H1 (cell line): Measurements from ENCODE around the gene ITIH1. TPM values are rescaled to one million over a fixed set of nuclear protein-coding genes. Genes with fewer than 3 reads are reported as not detected.

Source experiments
- CTCF ChIA-PET: fragments of 300-600 bp; sonication (Branson Sonifier 250); formaldehyde crosslinking; loops from one replicate; lab custom pipeline; 2021; ENCODE audit not compliant: partially characterized antibody; lab: Charles Lee
- POLR2A ChIA-PET: fragments of 300-600 bp; sonication (Branson Sonifier 250); formaldehyde crosslinking; loops from one replicate; lab custom pipeline; 2021; ENCODE audit warnings: inconsistent platforms; ENCODE audit not compliant: partially characterized antibody; lab: Charles Lee
- DNase-seq, 2 experiments: peaks; one replicate each; pipeline versions ENCODE4 v3.0.0 to v3.0.0-alpha.2; 2010 to 2022; ENCODE audit warnings: low spot score in 2 of 2, low read depth in 1 of 2, mixed read lengths in 1 of 2
- FAIRE-seq: peaks from 2 replicates; lab custom pipeline; 2011; peaks lifted over from hg19 to GRCh38; lab: Jason Lieb, UNC
- H2AFZ ChIP-seq: 2 replicates; pipeline ENCODE4 v1.8.1; 2012; ENCODE audit warnings: low read length, inconsistent platforms
- H2AK5ac ChIP-seq: 2 replicates; pipeline ENCODE4 v1.6.1; 2013; ENCODE audit warnings: low read depth, low read length
- H2BK120ac ChIP-seq: replicated peaks from 2 replicates; pipeline ENCODE3; 2013; ENCODE audit warnings: low read depth, low read length, inconsistent platforms
- H2BK12ac ChIP-seq: 2 replicates; pipeline ENCODE4 v1.6.1; 2013; ENCODE audit warnings: low read depth, low read length
- H2BK15ac ChIP-seq: 2 replicates; pipeline ENCODE4 v1.6.1; 2013; ENCODE audit warnings: low read length
- H2BK20ac ChIP-seq: 2 replicates; pipeline ENCODE4 v1.6.1; 2013; ENCODE audit warnings: low read length
- H2BK5ac ChIP-seq: 2 replicates; pipeline ENCODE4 v1.6.1; 2013; ENCODE audit warnings: low read depth, low read length
- H3K14ac ChIP-seq: 2 replicates; pipeline ENCODE4 v1.6.1; 2013; ENCODE audit warnings: inconsistent platforms; ENCODE audit not compliant: insufficient read length
- H3K18ac ChIP-seq: 2 replicates; pipeline ENCODE4 v1.6.1; 2013; ENCODE audit warnings: low read length; ENCODE audit errors: extremely low read depth
- H3K23ac ChIP-seq: 2 replicates; pipeline ENCODE4 v1.6.1; 2013; ENCODE audit warnings: inconsistent platforms; ENCODE audit not compliant: insufficient read length
- H3K23me2 ChIP-seq: 2 replicates; pipeline ENCODE4 v1.6.1; 2013; ENCODE audit warnings: low read depth, low read length
- H3K27ac ChIP-seq: 2 replicates; pipeline ENCODE4 v1.6.1; 2011; ENCODE audit warnings: low read depth, low read length, inconsistent platforms
- H3K27me3 ChIP-seq, 4 experiments: replicated peaks in 1 of 4; 1 replicate in 1 of 4; 2 replicates in 3 of 4; pipeline versions ENCODE4 v1.6.1 to v1.8.1; 2011 to 2013; ENCODE audit warnings: low read length in 3 of 4, mild to moderate bottlenecking in 3 of 4, inconsistent platforms in 2 of 4, mixed read lengths in 2 of 4, moderate library complexity in 1 of 4; ENCODE audit not compliant: control insufficient read depth in 3 of 4, insufficient read depth in 3 of 4; ENCODE audit errors: extremely low read depth in 1 of 4
- H3K36me3 ChIP-seq, 4 experiments: 2 replicates each; pipeline versions ENCODE4 v1.6.1 to v1.8.1; 2011 to 2013; ENCODE audit warnings: mild to moderate bottlenecking in 4 of 4, low read length in 3 of 4, moderate library complexity in 2 of 4, control low read depth in 1 of 4, inconsistent platforms in 1 of 4; ENCODE audit not compliant: insufficient read depth in 4 of 4, control insufficient read depth in 2 of 4
- H3K4ac ChIP-seq: replicated peaks from 2 replicates; pipeline ENCODE3; 2013; ENCODE audit warnings: low read length, low read depth, mixed read lengths, inconsistent platforms; ENCODE audit not compliant: insufficient read length
- H3K4me1 ChIP-seq, 4 experiments: replicated peaks in 1 of 4; 1 replicate in 1 of 4; 2 replicates in 3 of 4; pipeline versions ENCODE4 v1.6.1 to v1.8.1; 2011 to 2013; ENCODE audit warnings: low read length in 3 of 4, inconsistent platforms in 2 of 4, mixed read lengths in 1 of 4; ENCODE audit not compliant: insufficient read depth in 4 of 4, control insufficient read depth in 3 of 4
- H3K4me2 ChIP-seq, 2 experiments: 2 replicates each; pipeline versions ENCODE4 v1.6.1 to v1.8.1; 2011 to 2013; ENCODE audit warnings: low read depth in 2 of 2, low read length in 2 of 2, control low read depth in 1 of 2, inconsistent platforms in 1 of 2, mild to moderate bottlenecking in 1 of 2; ENCODE audit not compliant: insufficient read depth in 1 of 2
- H3K4me3 ChIP-seq, 4 experiments: fragments of 200-600, 300-600 bp in 1 of 4; sonication (generic), shearing (Covaris generic), sonication (Bioruptor Twin) in 1 of 4; 2 replicates each; pipeline versions ENCODE4 v1.5.1 to v1.8.1; 2011 to 2016; ENCODE audit warnings: low read length in 4 of 4, low read depth in 3 of 4, control low read depth in 2 of 4, inconsistent platforms in 2 of 4, mild to moderate bottlenecking in 2 of 4, mixed read lengths in 1 of 4, moderate library complexity in 1 of 4; ENCODE audit not compliant: insufficient read depth in 2 of 4; ENCODE audit errors: extremely low read depth in 1 of 4
- H3K56ac ChIP-seq: replicated peaks from 2 replicates; pipeline ENCODE3; 2013; ENCODE audit warnings: low read depth, mild to moderate bottlenecking, mixed read lengths, low read length, inconsistent platforms; ENCODE audit not compliant: insufficient read length
- H3K79me1 ChIP-seq: 2 replicates; pipeline ENCODE4 v1.6.1; 2013; ENCODE audit warnings: low read depth, low read length, control low read depth
- H3K79me2 ChIP-seq, 2 experiments: 2 replicates each; pipeline versions ENCODE4 v1.6.1 to v1.8.1; 2012 to 2013; ENCODE audit warnings: low read length in 2 of 2, mild to moderate bottlenecking in 2 of 2, inconsistent platforms in 1 of 2; ENCODE audit not compliant: insufficient read depth in 2 of 2, control insufficient read depth in 1 of 2
- H3K9ac ChIP-seq, 4 experiments: replicated peaks in 1 of 4; 1 replicate in 1 of 4; 2 replicates in 3 of 4; pipeline versions ENCODE4 v1.6.1 to v1.8.1; 2011 to 2013; ENCODE audit warnings: low read depth in 3 of 4, low read length in 3 of 4, control low read depth in 2 of 4, mild to moderate bottlenecking in 2 of 4, moderate library complexity in 2 of 4, inconsistent platforms in 1 of 4; ENCODE audit errors: extremely low read depth in 1 of 4
- H3K9me3 ChIP-seq, 2 experiments: 2 replicates each; pipeline versions ENCODE4 v1.6.1 to v1.8.1; 2012 to 2013; ENCODE audit warnings: mild to moderate bottlenecking in 2 of 2, moderate library complexity in 2 of 2, control low read depth in 1 of 2, inconsistent platforms in 1 of 2, low read depth in 1 of 2, low read length in 1 of 2, mixed read lengths in 1 of 2; ENCODE audit not compliant: insufficient read depth in 2 of 2
- H4K20me1 ChIP-seq, 2 experiments: replicated peaks in 1 of 2; 2 replicates each; pipeline versions ENCODE3 to v1.8.1; 2011 to 2013; ENCODE audit warnings: inconsistent platforms in 2 of 2, low read length in 2 of 2, mild to moderate bottlenecking in 1 of 2; ENCODE audit not compliant: insufficient read depth in 2 of 2, control insufficient read depth in 1 of 2
- H4K5ac ChIP-seq: 2 replicates; pipeline ENCODE4 v1.6.1; 2013; ENCODE audit warnings: low read length, low read depth, mixed read lengths, inconsistent platforms; ENCODE audit not compliant: insufficient read length
- H4K8ac ChIP-seq: 2 replicates; pipeline ENCODE4 v1.8.0; 2013; ENCODE audit warnings: mild to moderate bottlenecking, moderate library complexity, low read length, inconsistent platforms; ENCODE audit not compliant: insufficient read depth; ENCODE audit errors: extremely low read depth
- H4K91ac ChIP-seq: replicated peaks from 2 replicates; pipeline ENCODE3; 2013; ENCODE audit warnings: low read length, mixed read lengths, inconsistent platforms; ENCODE audit not compliant: insufficient read length
- SAP30 ChIP-seq: fragments of 300-600 bp; sonication (generic); IDR thresholded peaks from 2 replicates; pipeline ENCODE4 v1.7.1; 2012; ENCODE audit warnings: low read length, moderate library complexity, mild to moderate bottlenecking, inconsistent platforms; ENCODE audit not compliant: insufficient read depth, insufficient replicate concordance
- SIRT6 ChIP-seq: IDR thresholded peaks from one replicate; pipeline ENCODE4 v1.7.1; 2012; ENCODE audit warnings: low read length, inconsistent platforms
- TAF7 ChIP-seq: optimal IDR thresholded peaks from 2 replicates; pipeline ENCODE3; 2011; ENCODE audit warnings: low read depth, mild to moderate bottlenecking, inconsistent platforms, low read length, moderate library complexity, borderline replicate concordance
- TCF12 ChIP-seq: IDR thresholded peaks from 2 replicates; pipeline ENCODE4 v1.6.1; 2011; ENCODE audit warnings: low read depth, mild to moderate bottlenecking, low read length
- TEAD4 ChIP-seq: IDR thresholded peaks from 2 replicates; pipeline ENCODE4 v1.6.1; 2012; ENCODE audit warnings: low read depth, low read length, inconsistent platforms, mixed read lengths
- WGBS, 2 experiments: shearing (Covaris generic) in 1 of 2; methylation state at CpG; one replicate each; pipeline versions ENCODE4 v1.1.6 to v1.1.7; 2013 to 2015; ENCODE audit warnings: low lambda C conversion rate in 2 of 2, mixed read lengths in 2 of 2, inconsistent platforms in 1 of 2, low coverage in 1 of 2, missing lambda C conversion rate in 1 of 2; ENCODE audit not compliant: insufficient replicate concordance in 2 of 2, insufficient coverage in 1 of 2, insufficient read length in 1 of 2; ENCODE audit errors: extremely low coverage in 1 of 2, missing lambda C conversion rate in 1 of 2; 5-methylcytosine and 5-hydroxymethylcytosine counted together
- polyA plus RNA-seq, 7 experiments: library from polyadenylated mRNA; depleted of rRNA in 3 of 7; stranded (reverse) in 5 of 7; unstranded in 2 of 7; fragments of >200 nt in 5 of 7; fragments of 200-250 nt in 2 of 7; gene quantifications; 1 replicate in 5 of 7; 2 replicates in 1 of 7; 4 replicates in 1 of 7; pipeline versions ENCODE4 v1.2.1 to v1.2.3, GENCODE V29; 2011 to 2013; ENCODE audit warnings: missing spikeins in 2 of 7, mixed read lengths in 2 of 7
- total RNA-seq: library from RNA; stranded (reverse); fragmentation: NEBNext Ultra II Directional; extraction: Animal tissue kit (Norgen Biotek cat#: 25700); gene quantifications from 2 replicates; pipeline ENCODE4 v1.2.1, GENCODE V29; 2021
- TF ChIP-seq, protein P1 (sequence below): IDR thresholded peaks from 2 replicates; pipeline ENCODE4 v1.6.1; 2012; ENCODE audit warnings: inconsistent platforms
- TF ChIP-seq, protein P2 (sequence below): IDR thresholded peaks from 2 replicates; pipeline ENCODE4 v1.6.1; 2011; ENCODE audit warnings: low read length, improper control_type of control experiment

The ITIH1 gene
- total and polyA plus RNA-seq, 2 of the 8 experiments (the other 6 are each of a cell fraction or from before 2014, with no cell fraction given) = not detected

DNA sequence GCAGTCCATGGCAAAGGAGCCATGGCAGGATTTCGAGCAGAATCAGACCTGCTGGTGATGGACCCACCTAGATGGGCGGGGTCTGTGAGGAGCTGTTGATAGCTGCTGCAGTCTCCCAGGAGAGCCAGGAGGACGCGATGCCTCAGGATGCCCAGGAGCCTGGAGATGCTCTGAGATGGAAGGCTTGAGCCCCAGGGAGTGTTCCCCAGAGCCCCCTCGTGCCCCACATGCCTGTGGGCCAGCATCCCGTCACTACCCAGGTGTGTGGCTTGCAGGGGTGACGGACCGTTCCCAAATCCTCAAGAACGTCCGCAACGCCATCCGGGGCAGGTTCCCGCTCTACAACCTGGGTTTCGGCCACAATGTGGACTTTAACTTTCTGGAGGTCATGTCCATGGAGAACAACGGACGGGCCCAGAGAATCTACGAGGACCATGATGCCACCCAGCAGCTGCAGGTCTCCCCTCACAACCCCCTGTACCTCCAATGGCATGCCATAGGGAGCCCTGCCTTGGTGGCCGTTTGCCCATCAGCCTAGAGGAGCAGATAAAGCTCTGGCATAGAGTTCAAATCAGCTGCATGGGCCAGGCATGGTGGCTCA, 6.7 kb downstream of the ITIH1 start:
- Histone ChIP-seq H4K20me1 (peaks cover 0 to 3% of the 10 kb centered on the region in 2 experiments), H2BK120ac (no peak overlapping the region), H3K4ac (no peak overlapping the region), H4K5ac (no peak overlapping the region), H3K4me3 (no peak overlapping the region), H3K14ac (no peak overlapping the region), H3K56ac (no peak overlapping the region), H3K36me3 (no peaks in the 10 kb centered on the region; a peak in 1 of 8 replicates), H3K18ac (no peak overlapping the region), H2BK15ac (no peak overlapping the region), H4K91ac (no peak overlapping the region), H3K23ac (no peak overlapping the region), H3K27ac (no peak overlapping the region), H2BK20ac (no peak overlapping the region), H3K79me2 (no peaks in the 10 kb centered on the region), H3K4me2 (no peak overlapping the region), H2BK12ac (no peak overlapping the region), H2AK5ac (no peak overlapping the region), H3K79me1 (no peaks in the 10 kb centered on the region), H2BK5ac (no peak overlapping the region), H3K4me1 (peaks cover 0 to 8% (median 0%) of the 10 kb centered on the region in 4 experiments; a peak in 1 of 7 replicates), H4K8ac (no peak overlapping the region; the same call in 1 of the 2 replicates), H3K9ac (no peak overlapping the region), H2AFZ (no peak overlapping the region), H3K27me3 (no peaks in the 10 kb centered on the region; a peak in 1 of 7 replicates), H3K9me3 (no peaks in the 10 kb centered on the region), H3K23me2 (no peaks in the 10 kb centered on the region)
- no peak for FAIRE-seq
- TF ChIP-seq SAP30 (no peak), SIRT6 (no peak), TEAD4 (no peak), TAF7 (no peak), TCF12 (no peak)
- TF ChIP-seq, protein P1, sequence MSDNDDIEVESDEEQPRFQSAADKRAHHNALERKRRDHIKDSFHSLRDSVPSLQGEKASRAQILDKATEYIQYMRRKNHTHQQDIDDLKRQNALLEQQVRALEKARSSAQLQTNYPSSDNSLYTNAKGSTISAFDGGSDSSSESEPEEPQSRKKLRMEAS = no peak
- TF ChIP-seq, protein P2, sequence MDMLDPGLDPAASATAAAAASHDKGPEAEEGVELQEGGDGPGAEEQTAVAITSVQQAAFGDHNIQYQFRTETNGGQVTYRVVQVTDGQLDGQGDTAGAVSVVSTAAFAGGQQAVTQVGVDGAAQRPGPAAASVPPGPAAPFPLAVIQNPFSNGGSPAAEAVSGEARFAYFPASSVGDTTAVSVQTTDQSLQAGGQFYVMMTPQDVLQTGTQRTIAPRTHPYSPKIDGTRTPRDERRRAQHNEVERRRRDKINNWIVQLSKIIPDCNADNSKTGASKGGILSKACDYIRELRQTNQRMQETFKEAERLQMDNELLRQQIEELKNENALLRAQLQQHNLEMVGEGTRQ = no peak
- CTCF ChIA-PET = interaction anchor here (0.9 to 4.1 kb wide), 8 partner anchors 8 to 66 kb away, joined by 3 to 19 read pairs (median 4); no protein-coding TSS in a partner anchor
- DNase-seq = no peak
- WGBS, 2 experiments = 87% methylated on average over 18 of the region's 18 CpGs; no CpG with 5 or more reads in 1 of the 2 experiments
- POLR2A ChIA-PET = interaction anchor here (0.7 to 2.0 kb wide), 2 partner anchors 8 to 13 kb away, joined by 5 to 10 read pairs; partner anchors contain the start of gene NEK4
